HepG2 (cell line): ENCODE data around the gene OR13J1. TPM values are rescaled to one million over a fixed set of nuclear protein-coding genes. Genes with fewer than 3 reads are reported as not detected.

Experiments used
- CREB3 ChIP-seq: sonication (generic); formaldehyde crosslinking; IDR thresholded peaks from 2 replicates; pipeline ENCODE4 v1.5.0; 2020; ENCODE audit warnings: missing genetic modification reagents
- ELF3 ChIP-seq: IDR thresholded peaks from 2 replicates; pipeline ENCODE4 v1.6.1; 2016; ENCODE audit warnings: missing genetic modification reagents, missing compliant biosample characterization
- HMG20B ChIP-seq: conservative IDR thresholded peaks from 2 replicates; pipeline ENCODE4 v1.6.1; 2016; ENCODE audit warnings: missing genetic modification reagents, missing compliant biosample characterization
- KLF6 ChIP-seq: IDR thresholded peaks from 2 replicates; pipeline ENCODE4 v1.8.0; 2016; ENCODE audit warnings: missing biosample characterization, missing genetic modification reagents
- NFATC3 ChIP-seq: sonication (generic); formaldehyde crosslinking; IDR thresholded peaks from 2 replicates; pipeline ENCODE4 v1.5.1; 2020; ENCODE audit warnings: mild to moderate bottlenecking, missing genetic modification reagents
- POLR2G ChIP-seq: fragments of 200-400 bp; formaldehyde crosslinking; IDR thresholded peaks from 2 replicates; pipeline ENCODE4 v1.6.1; 2018; ENCODE audit warnings: mild to moderate bottlenecking, low read depth, low read length, moderate library complexity
- SETDB1 ChIP-seq: sonication (generic); formaldehyde crosslinking; IDR thresholded peaks from 2 replicates; pipeline ENCODE4 v1.5.1; 2020; ENCODE audit warnings: missing genetic modification reagents, mild to moderate bottlenecking, borderline replicate concordance
- XRCC5 ChIP-seq: fragments of 200-400 bp; formaldehyde crosslinking; optimal IDR thresholded peaks from 2 replicates; pipeline ENCODE3; 2017; ENCODE audit warnings: mild to moderate bottlenecking, low read length
- ZBTB39 ChIP-seq: sonication (generic); formaldehyde crosslinking; IDR thresholded peaks from 2 replicates; pipeline ENCODE4 v1.5.0; 2020; ENCODE audit warnings: missing genetic modification reagents
- ZNF292 ChIP-seq: sonication (generic); formaldehyde crosslinking; IDR thresholded peaks from 2 replicates; pipeline ENCODE4 v1.8.1; 2022; ENCODE audit warnings: mild to moderate bottlenecking, low read depth, missing genetic modification reagents, borderline replicate concordance
- ZNF747 ChIP-seq: sonication (generic); formaldehyde crosslinking; IDR thresholded peaks from 2 replicates; pipeline ENCODE4 v1.8.1; 2023; ENCODE audit warnings: missing genetic modification reagents, mild to moderate bottlenecking, borderline replicate concordance
- ZNF792 ChIP-seq: IDR thresholded peaks from 2 replicates; pipeline ENCODE4 v1.6.1; 2016
- polyA plus RNA-seq, 8 experiments: library from polyadenylated mRNA; depleted of rRNA in 3 of 8; stranded (reverse) in 7 of 8; unstranded in 1 of 8; fragments of >200 nt; fragmentation: Illumina TruSeq in 4 of 8; extraction: Trizol in 4 of 8; gene quantifications; 2 replicates each; pipeline versions ENCODE4 v1.2.1 to v1.2.3, GENCODE V29; 2011 to 2016; ENCODE audit warnings: low read depth in 4 of 8, missing spikeins in 1 of 8, mixed read lengths in 1 of 8; ENCODE audit not compliant: insufficient read depth in 1 of 8
- total RNA-seq, 5 experiments: library from RNA; depleted of rRNA; stranded (reverse); fragments of >200 nt; fragmentation: Illumina TruSeq; extraction: Trizol; gene quantifications; 2 replicates each; pipeline ENCODE4 v1.2.3, GENCODE V29; 2016; ENCODE audit warnings: low read depth in 1 of 5
- TF ChIP-seq, protein P1 (sequence below): sonication (generic); formaldehyde crosslinking; IDR thresholded peaks from 2 replicates; pipeline ENCODE4; 2020; ENCODE audit warnings: missing genetic modification reagents, mild to moderate bottlenecking, borderline replicate concordance
- TF ChIP-seq, protein P2 (sequence below): sonication (generic); formaldehyde crosslinking; IDR thresholded peaks from 2 replicates; pipeline ENCODE4 v1.5.1; 2020; ENCODE audit warnings: mild to moderate bottlenecking, missing genetic modification reagents, borderline replicate concordance

Gene OR13J1
- total and polyA plus RNA-seq, 2 of the 13 experiments (the other 11 are each of a cell fraction or from before 2014, with no cell fraction given), result not detected

GRCh38 chr9:35905912-35906679, 35.9 kb upstream of the OR13J1 start, which contains the start of gene HRCT1 (continued):
- TF ChIP-seq, protein P1, sequence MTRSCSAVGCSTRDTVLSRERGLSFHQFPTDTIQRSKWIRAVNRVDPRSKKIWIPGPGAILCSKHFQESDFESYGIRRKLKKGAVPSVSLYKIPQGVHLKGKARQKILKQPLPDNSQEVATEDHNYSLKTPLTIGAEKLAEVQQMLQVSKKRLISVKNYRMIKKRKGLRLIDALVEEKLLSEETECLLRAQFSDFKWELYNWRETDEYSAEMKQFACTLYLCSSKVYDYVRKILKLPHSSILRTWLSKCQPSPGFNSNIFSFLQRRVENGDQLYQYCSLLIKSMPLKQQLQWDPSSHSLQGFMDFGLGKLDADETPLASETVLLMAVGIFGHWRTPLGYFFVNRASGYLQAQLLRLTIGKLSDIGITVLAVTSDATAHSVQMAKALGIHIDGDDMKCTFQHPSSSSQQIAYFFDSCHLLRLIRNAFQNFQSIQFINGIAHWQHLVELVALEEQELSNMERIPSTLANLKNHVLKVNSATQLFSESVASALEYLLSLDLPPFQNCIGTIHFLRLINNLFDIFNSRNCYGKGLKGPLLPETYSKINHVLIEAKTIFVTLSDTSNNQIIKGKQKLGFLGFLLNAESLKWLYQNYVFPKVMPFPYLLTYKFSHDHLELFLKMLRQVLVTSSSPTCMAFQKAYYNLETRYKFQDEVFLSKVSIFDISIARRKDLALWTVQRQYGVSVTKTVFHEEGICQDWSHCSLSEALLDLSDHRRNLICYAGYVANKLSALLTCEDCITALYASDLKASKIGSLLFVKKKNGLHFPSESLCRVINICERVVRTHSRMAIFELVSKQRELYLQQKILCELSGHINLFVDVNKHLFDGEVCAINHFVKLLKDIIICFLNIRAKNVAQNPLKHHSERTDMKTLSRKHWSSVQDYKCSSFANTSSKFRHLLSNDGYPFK (CRISPR knock-in tag), result peak; percentile 69; the same call in 1 of the 2 replicates
- TF ChIP-seq XRCC5, result peak; percentile 64
- no peak for TF ChIP-seq HMG20B (CRISPR knock-in tag)
- TF ChIP-seq SETDB1, result no peak
- peak; percentile 95 for TF ChIP-seq ZNF292 (CRISPR knock-in tag)
- TF ChIP-seq NFATC3 (CRISPR knock-in tag), result no peak
- peak; percentile 47; the same call in 1 of the 2 replicates for TF ChIP-seq ELF3
- TF ChIP-seq, protein P2, sequence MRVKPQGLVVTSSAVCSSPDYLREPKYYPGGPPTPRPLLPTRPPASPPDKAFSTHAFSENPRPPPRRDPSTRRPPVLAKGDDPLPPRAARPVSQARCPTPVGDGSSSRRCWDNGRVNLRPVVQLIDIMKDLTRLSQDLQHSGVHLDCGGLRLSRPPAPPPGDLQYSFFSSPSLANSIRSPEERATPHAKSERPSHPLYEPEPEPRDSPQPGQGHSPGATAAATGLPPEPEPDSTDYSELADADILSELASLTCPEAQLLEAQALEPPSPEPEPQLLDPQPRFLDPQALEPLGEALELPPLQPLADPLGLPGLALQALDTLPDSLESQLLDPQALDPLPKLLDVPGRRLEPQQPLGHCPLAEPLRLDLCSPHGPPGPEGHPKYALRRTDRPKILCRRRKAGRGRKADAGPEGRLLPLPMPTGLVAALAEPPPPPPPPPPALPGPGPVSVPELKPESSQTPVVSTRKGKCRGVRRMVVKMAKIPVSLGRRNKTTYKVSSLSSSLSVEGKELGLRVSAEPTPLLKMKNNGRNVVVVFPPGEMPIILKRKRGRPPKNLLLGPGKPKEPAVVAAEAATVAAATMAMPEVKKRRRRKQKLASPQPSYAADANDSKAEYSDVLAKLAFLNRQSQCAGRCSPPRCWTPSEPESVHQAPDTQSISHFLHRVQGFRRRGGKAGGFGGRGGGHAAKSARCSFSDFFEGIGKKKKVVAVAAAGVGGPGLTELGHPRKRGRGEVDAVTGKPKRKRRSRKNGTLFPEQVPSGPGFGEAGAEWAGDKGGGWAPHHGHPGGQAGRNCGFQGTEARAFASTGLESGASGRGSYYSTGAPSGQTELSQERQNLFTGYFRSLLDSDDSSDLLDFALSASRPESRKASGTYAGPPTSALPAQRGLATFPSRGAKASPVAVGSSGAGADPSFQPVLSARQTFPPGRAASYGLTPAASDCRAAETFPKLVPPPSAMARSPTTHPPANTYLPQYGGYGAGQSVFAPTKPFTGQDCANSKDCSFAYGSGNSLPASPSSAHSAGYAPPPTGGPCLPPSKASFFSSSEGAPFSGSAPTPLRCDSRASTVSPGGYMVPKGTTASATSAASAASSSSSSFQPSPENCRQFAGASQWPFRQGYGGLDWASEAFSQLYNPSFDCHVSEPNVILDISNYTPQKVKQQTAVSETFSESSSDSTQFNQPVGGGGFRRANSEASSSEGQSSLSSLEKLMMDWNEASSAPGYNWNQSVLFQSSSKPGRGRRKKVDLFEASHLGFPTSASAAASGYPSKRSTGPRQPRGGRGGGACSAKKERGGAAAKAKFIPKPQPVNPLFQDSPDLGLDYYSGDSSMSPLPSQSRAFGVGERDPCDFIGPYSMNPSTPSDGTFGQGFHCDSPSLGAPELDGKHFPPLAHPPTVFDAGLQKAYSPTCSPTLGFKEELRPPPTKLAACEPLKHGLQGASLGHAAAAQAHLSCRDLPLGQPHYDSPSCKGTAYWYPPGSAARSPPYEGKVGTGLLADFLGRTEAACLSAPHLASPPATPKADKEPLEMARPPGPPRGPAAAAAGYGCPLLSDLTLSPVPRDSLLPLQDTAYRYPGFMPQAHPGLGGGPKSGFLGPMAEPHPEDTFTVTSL (CRISPR knock-in tag), result no peak
- TF ChIP-seq CREB3, result no peak
- TF ChIP-seq POLR2G, result no peak
- TF ChIP-seq ZBTB39 (CRISPR knock-in tag), result no peak
- no peak for TF ChIP-seq ZNF747 (CRISPR knock-in tag)
- TF ChIP-seq KLF6, result no peak
- TF ChIP-seq ZNF792 (CRISPR knock-in tag), result peak; percentile 58; the same call in 1 of the 2 replicates
